Measurements from ENCODE around the gene WDTC1.

WDTC1 gene

GRCh38 chr1:27356277-27356618, 121.8 kb downstream of the WDTC1 start:
- no peak for DNase-seq (ENCODE audit: low spot score)

- DNase-seq (ENCODE audit: low spot score): no peak
These were observed 122.3 kb downstream of the WDTC1 start for GRCh38 chr1:27356619-27357280.

GRCh38 chr1:27357281-27358037, 123.0 kb downstream of the WDTC1 start:
- DNase-seq (ENCODE audit: low spot score): peak; percentile 58

Small RNA genes lying within 50 kb of the gene (small RNA-seq; reads per million reads assigned to genes)
- gene RF00019: 0 reads per million in 2 experiments
- gene RNU6-48P: 0 to 0.04 reads per million in 2 experiments
- gene SNRPEP7: 0 reads per million in 2 experiments
